GM12878 (cell line): ENCODE data around the gene PHGDH.

Source experiments
- POLR2AphosphoS5 ChIP-seq: IDR thresholded peaks from 2 replicates; pipeline ENCODE4 v1.6.1; 2011; ENCODE audit warnings: mild to moderate bottlenecking, low read length, inconsistent platforms
- TAF1 ChIP-seq: IDR thresholded peaks from 2 replicates; pipeline ENCODE4 v1.6.1; 2011; ENCODE audit warnings: mild to moderate bottlenecking, low read depth, low read length, borderline replicate concordance

DNA sequence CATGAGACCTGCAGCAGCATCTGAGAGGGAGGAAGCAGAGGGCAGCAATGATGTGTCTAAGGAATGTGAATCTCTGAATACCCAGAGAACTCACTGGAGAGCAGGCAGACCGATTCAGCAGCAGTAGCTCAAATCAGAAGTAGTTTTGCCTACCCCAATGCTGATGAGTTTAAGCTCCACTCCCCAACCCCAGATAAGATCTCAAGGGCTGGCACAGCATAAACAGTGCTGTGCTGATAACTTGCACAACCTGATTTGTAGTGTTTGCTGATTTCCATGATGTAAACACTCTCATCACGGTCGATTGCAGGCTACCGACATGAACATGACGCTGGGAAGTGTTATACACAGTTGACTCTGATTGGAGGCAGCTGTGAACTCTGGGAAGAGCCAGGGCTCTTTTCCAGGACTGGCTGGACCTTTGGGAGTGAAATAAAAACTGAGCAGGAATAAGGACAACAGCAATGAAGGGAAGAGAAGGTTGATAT lies 68.2 kb downstream of the PHGDH start:
- TF ChIP-seq TAF1 (no peak), POLR2AphosphoS5 (no peak)
